Stimulated activated CD8-positive, alpha-beta memory T cell treated with anti-CD3 and anti-CD28 coated beads, Interleukin-7, amount 100 ng/mL, for 4 hours (primary cell): ENCODE data around the gene OPALIN.
"Not testable (repeated sequence)": the region's sequence is repeated elsewhere in the genome, so short reads cannot be mapped to it uniquely, and the experiment has no call there.

Experiments
- DNase-seq, 2 donors: peaks; one replicate each; pipeline ENCODE4 v3.0.0-alpha.2; 2020; ENCODE audit warnings: low read depth in 2 of 2

Gene OPALIN

GRCh38 chr10:96338279-96338925 lies 20.4 kb downstream of the OPALIN start:
- no peak for DNase-seq

GRCh38 chr10:96337106-96337505 lies 21.7 kb downstream of the OPALIN start:
- DNase-seq = no peak

DNA sequence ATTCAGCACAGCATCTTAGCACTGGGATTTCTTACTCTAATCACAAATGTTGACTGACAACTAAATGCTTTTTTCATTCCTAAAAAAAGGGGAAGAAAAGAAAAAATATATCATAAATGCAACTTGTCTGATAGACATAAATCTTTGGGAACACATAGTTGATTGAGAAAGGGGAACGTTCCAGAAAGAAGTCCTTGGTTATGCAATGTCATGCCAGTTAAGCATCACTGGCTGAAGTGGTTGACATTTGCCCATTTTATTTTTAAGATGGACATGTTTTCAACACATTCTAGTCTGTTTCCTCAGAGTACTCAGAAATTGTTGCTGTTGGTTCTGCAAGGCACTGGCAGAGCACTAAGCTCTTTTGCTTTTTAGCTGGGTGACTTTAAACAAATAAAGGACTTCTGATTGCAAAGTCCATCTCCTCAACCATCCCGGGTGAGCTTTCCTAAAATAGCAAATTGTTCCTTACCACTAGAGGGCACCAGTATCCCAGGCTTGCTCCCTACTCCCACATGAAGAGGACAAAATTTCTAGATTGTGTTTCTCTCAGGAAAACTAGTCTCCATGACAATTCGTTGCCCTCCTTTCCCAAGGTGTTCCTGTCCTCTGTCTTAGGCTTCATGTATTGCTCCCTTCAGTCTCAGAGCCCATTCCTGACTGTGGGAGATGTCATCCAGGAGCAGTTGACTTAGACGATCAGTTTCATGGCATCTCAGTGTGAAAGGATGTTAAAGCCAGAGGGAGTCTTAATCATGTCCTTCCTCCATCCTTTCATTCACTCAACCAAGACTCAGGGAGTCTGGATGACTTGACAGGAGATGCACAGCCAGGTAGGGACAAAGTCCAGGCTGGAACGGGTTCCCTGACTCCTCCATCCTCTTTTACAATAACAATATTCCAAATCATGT lies 23.9 kb downstream of the OPALIN start:
- no peak for DNase-seq

- DNase-seq = no peak
Observed at GRCh38 chr10:96333101-96333500, 25.7 kb downstream of the OPALIN start.

- no peak for DNase-seq
Observed at GRCh38 chr10:96327462-96327861, 31.3 kb downstream of the OPALIN start.

DNA sequence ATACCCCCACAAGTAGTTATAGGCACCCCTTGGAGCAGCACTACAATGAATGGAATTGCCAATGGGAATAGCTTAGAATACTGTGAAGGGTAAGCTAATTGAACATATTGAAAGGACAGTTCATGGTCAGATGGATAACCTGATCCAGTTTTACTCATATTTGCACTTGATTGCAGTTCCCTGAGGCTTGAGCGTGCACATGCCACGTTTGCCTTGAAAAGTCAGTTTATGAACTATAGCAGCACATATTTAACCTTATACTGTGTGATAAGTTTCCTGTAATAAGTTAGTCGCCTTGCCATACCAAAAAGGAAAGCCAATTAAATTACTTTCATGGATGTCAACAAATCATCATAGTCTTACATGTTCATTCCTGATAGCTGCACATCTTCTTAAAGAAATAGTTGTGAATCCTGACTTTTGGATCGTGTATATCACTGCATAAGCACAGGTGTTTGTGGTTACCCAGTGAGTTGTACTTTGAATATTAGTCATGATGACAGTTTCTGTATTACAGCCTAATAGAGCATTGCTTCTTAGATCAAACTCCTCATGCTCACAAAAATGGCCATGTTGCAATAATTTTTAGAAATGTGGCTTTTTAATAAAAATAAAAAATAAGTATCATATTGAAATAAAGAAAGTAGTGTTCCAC lies 33.0 kb downstream of the OPALIN start:
- no peak for DNase-seq

DNA sequence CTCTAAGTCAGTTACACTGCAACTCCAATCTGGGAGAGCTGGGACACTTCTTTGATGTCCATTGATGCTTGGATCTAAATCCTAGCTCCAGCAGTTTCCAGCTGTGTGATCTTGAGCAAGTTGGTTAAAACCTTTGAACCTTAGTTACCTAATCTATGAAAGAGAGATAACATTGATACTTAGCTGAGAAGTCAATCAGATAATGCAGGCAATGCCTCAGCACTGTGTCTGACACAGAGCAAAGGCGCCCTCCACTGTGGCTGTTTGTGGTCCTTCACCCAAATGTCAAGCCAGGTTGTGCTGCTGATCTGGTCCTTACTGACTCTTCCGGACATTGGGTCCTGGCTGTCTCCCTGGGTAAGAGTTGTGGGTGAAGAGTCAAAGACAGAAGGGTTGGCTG lies 34.4 kb downstream of the OPALIN start:
- no peak for DNase-seq

- no peak for DNase-seq
Observed at GRCh38 chr10:96322275-96322674, 36.5 kb downstream of the OPALIN start.

DNA sequence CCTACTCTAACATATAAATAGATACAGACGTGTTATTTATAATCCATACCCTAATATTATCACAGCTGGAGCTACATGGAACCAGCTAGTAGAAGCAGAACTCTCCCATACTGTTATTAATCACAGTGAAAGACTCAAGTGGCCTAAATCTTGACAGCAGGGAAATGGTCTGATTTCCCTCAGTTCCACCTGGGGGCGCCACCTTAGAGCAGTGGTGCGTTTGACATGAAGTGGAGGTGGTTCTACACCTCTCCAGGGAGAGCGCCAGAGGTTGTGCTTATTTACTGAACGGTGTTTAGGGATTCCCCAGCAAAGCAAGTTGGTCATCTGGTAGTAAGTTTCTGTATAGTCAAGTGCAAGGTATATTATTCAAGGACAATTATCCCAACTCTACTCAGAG lies 37.0 kb downstream of the OPALIN start:
- DNase-seq = no peak

GRCh38 chr10:96319754-96320474 lies 38.9 kb downstream of the OPALIN start:
- DNase-seq = no peak

DNA sequence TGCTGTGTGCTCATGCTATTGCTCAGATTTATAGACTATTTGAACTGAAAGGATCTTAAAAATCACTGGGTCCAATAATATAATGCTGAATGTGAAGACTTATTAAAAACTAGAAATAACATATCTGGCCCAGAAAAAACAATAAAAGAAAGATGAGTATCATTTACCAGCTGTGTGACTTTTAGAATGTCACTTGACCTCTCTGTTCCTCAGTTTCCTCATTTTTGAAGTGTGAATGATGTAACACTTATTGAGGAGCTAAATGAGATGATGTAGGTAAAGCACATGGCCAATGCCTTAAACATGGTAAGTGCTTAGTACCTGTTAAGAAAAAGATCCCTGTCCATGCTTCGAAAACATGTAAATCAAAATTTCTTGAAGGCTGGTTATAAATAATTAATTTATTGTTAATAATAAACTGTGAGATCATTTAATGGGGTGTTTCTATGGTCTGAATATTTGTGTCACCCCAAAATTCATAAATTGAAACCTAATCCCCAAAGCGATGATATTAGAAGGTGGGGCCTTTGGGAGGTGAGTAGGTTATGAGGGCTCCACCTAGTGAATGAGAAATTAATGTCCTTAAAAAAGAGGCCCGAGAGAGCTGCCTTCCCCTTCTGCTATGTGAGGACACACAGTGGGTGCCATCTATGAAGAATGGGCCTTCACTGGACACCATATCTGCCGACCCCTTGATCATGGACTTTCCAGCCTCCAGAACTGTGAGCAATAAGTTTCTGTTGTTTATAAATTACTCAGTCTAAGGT lies 41.6 kb downstream of the OPALIN start:
- DNase-seq = no peak

GRCh38 chr10:96313344-96313743 lies 45.5 kb downstream of the OPALIN start:
- no peak for DNase-seq

- DNase-seq = no peak
Observed at GRCh38 chr10:96311180-96311715, 47.6 kb downstream of the OPALIN start.

DNA sequence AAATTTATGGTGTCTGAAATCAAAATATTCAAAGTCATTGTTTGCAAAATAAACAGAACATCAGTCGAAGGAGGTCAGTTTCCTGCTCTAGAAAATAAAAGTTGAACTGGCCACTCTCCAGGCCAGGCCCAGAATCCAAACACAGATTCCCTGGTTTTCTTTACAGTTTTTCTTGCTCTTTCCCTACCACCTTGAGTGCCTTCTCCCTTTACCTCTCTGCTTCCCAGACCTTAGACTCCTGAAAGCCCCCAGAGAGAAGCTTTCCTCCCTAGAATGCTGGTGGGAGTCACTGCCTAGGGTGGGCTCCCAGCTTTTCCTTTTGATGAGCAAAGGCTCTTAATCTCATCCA lies 48.5 kb downstream of the OPALIN start:
- DNase-seq = no peak

DNA sequence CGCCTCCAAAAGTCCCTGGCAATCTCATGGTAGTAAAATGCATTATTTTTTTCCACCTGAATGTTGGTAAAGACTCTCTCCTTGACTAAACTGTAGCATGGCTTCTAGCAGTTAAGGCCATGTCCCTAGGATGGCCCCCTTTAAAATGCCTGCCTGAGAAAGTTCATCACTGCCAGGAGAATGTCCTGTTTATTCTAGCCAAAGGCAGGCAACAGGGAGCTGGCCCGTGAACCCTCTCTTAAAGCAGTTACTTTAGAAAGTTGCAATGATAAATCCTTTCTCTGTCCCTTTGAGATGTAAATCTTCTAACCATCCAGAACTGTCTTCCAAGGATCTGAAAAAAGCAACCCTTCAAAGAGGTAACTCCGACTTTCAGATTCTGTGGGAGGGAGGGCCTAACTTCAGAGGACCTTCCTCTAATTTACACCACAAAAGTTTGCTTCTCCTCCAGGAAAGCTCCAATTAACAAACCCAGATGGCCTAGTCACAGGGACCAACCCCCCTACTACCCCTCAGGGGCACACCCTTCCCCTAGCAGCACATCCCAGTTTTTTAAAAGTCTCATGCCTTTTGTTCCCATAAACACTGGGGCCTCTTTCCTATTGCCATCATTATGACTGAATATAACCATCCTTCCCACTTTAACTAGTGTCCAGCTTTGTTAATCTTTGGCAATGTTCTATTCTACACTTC lies 49.0 kb downstream of the OPALIN start:
- no peak for DNase-seq

DNA sequence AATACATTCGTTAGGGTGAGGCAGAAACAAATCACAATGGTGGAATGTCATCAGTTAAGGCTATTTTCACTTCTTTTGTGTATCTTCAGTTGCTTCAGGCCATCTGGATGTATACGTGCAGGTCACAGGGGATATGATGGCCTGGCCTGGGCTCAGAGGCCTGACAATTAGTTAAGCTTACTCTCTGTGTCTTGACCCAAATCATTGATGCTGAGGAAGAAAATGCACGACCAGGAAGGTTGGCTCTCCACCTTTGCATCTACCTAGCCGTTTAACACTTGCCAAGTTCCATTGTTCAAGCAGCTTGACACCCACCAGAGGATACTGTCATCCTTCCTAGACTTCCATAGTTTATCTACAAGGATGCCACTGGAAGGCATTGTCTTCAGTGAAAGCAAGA lies 49.9 kb downstream of the OPALIN start:
- DNase-seq = not testable (repeated sequence)

GRCh38 chr10:96306516-96306915 lies 52.3 kb downstream of the OPALIN start:
- no peak for DNase-seq

DNA sequence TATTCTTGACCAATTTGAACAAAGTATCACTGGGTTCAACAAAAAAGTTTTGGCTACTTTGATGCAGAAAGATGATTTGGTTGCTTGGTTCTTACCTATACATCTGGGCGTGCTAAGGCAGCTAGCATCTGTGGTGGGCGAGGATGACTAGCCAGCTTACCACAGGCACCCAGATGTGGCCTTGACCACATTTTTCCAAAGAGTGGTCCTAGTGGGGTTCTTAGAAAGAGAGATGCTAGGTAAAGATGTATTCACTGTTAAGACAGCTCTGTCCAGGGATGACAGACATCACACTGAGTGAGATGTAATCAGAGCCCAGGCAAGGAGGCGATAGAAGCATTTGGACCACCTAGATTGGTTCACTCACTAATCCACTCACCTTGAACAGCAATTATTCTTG lies 53.8 kb downstream of the OPALIN start:
- DNase-seq = no peak

DNA sequence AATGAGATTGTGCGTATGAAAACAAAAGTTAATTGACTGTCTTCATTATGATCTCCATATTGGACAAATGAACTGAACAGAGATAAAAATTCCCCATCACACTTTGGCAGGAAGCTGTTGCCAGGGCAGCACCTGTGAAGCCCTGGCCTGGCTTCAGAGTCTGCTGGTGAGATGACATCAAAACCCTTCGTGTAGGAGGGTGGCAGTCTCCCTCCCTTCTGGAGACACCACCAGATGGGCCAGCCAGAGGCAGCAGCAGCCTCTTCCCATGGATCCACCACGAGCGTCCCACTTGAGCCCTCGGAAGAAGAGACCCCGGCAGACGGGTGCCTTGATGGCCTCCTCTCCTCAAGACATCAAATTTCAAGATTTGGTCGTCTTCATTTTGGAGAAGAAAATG lies 54.6 kb downstream of the OPALIN start, which contains the start of gene DNTT:
Gene DNTT, plus strand, starts transcription at position 205 of the 400 bp plus-strand sequence. Its CDS starts 64 bp downstream, at position 269.
- no peak for DNase-seq

- no peak for DNase-seq
Observed at GRCh38 chr10:96301616-96302015, 57.2 kb downstream of the OPALIN start.
